ENCODE measurements around the gene RNF212.

- no peak for TF ChIP-seq CTCF (IDR thresholded peaks at IDR 0.05)
- TF ChIP-seq POLR2A (IDR thresholded peaks at IDR 0.05): no peak
- TF ChIP-seq EP300 (IDR thresholded peaks at IDR 0.05): no peak
Observed at GRCh38 chr4:1097553-1097952, 15.8 kb downstream of the RNF212 start.

Measured in upper lobe of left lung (tissue), 4 donors.